Parathyroid adenoma (tissue), 2 donors: ENCODE data around the gene PACS2.

Experiments
- H2AFZ ChIP-seq: fragments of 300-600 bp; sonication (generic); one replicate; pipeline ENCODE4 v1.7.0; 2017; ENCODE audit warnings: antibody characterized with exemption, mild to moderate bottlenecking
- H3K27ac ChIP-seq: fragments of 300-600 bp; sonication (generic); one replicate; pipeline ENCODE4 v1.7.0; 2017
- H3K27me3 ChIP-seq: fragments of 300-600 bp; sonication (generic); one replicate; pipeline ENCODE4 v1.7.0; 2017; ENCODE audit warnings: low read length; ENCODE audit not compliant: control insufficient read depth, insufficient read depth
- H3K36me3 ChIP-seq: fragments of 300-600 bp; sonication (generic); one replicate; pipeline ENCODE4 v1.7.0; 2017; ENCODE audit warnings: low read length; ENCODE audit not compliant: control insufficient read depth, insufficient read depth
- H3K4me1 ChIP-seq: fragments of 300-600 bp; sonication (generic); one replicate; pipeline ENCODE4 v1.7.0; 2017; ENCODE audit warnings: control low read depth
- H3K4me2 ChIP-seq: fragments of 300-600 bp; sonication (generic); one replicate; pipeline ENCODE4 v1.7.0; 2017; ENCODE audit warnings: low read length
- H3K4me3 ChIP-seq: fragments of 300-600 bp; sonication (generic); one replicate; pipeline ENCODE4 v1.7.0; 2017; ENCODE audit warnings: low read depth, low read length
- H3K79me2 ChIP-seq: fragments of 300-600 bp; sonication (generic); one replicate; pipeline ENCODE4 v1.7.0; 2017; ENCODE audit warnings: control low read depth
- H3K9ac ChIP-seq: fragments of 300-600 bp; sonication (generic); one replicate; pipeline ENCODE4 v1.7.0; 2017; ENCODE audit warnings: mild to moderate bottlenecking
- H3K9me3 ChIP-seq: fragments of 300-600 bp; sonication (generic); one replicate; pipeline ENCODE4 v1.7.0; 2017; ENCODE audit warnings: low read length; ENCODE audit not compliant: control insufficient read depth
- TF ChIP-seq, protein P1 (sequence below): fragments of 300-600 bp; sonication (generic); IDR thresholded peaks from one replicate; pipeline ENCODE4 v1.7.0; 2017; ENCODE audit warnings: antibody characterized with exemption, mild to moderate bottlenecking
- donor health status: primary hyperparathyroidism.

Gene PACS2

DNA sequence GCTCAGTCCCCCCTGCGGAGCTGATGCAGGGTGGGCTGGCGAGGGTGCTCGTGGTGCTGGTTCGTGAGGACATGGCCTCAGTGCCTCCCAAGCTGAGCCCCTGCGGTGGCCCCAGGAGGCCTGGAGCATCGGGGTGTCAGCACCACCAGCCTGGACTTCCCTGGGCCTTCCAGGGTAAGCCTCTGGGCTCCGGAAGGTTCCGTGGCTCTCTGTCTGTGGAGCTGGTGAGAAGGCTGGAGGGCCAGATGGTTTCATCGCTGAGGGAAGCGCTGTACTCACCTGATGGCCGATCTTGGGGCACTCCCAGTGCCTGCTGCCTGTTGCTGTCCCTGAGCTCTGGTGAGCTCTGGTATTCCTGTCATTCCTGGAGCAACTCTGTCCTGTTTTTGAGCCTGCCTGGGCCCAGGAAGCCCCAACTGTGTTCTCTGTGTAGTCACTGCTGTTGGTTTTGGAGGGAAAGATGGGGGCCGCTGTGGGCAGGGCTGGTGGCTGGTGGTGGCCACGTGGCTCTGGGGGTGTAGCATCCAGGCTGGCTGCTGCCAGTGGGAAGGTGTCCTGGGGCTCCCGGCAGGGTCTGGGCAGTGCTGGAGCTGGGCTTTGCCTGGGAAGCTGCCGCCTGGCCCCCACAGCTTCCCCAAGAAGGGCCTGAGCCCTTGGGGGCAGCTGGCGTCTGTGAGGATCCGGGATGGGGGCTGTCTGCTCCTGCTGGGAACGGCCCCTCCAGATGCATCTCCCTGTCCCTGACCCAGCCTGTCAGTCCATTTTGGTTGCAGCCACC lies 123.4 kb downstream of the PACS2 start:
- Histone ChIP-seq H3K9ac (no peak overlapping the region), H3K36me3 (no peaks in the 10 kb centered on the region), H2AFZ (no peak overlapping the region), H3K27ac (no peak overlapping the region), H3K4me1 (no peaks in the 10 kb centered on the region), H3K79me2 (peaks cover 61% of the 10 kb centered on the region), H3K4me3 (no peak overlapping the region), H3K27me3 (no peaks in the 10 kb centered on the region), H3K4me2 (no peak overlapping the region), H3K9me3 (no peaks in the 10 kb centered on the region)
- TF ChIP-seq, protein P1, sequence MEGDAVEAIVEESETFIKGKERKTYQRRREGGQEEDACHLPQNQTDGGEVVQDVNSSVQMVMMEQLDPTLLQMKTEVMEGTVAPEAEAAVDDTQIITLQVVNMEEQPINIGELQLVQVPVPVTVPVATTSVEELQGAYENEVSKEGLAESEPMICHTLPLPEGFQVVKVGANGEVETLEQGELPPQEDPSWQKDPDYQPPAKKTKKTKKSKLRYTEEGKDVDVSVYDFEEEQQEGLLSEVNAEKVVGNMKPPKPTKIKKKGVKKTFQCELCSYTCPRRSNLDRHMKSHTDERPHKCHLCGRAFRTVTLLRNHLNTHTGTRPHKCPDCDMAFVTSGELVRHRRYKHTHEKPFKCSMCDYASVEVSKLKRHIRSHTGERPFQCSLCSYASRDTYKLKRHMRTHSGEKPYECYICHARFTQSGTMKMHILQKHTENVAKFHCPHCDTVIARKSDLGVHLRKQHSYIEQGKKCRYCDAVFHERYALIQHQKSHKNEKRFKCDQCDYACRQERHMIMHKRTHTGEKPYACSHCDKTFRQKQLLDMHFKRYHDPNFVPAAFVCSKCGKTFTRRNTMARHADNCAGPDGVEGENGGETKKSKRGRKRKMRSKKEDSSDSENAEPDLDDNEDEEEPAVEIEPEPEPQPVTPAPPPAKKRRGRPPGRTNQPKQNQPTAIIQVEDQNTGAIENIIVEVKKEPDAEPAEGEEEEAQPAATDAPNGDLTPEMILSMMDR = no peak

- Histone ChIP-seq H3K4me2 (no peak overlapping the region), H3K4me1 (no peaks in the 10 kb centered on the region), H3K79me2 (peaks cover 56% of the 10 kb centered on the region), H3K36me3 (no peaks in the 10 kb centered on the region), H2AFZ (no peak overlapping the region), H3K9me3 (no peaks in the 10 kb centered on the region), H3K9ac (no peak overlapping the region), H3K27ac (no peak overlapping the region), H3K27me3 (no peaks in the 10 kb centered on the region), H3K4me3 (no peak overlapping the region)
- TF ChIP-seq, protein P1 = no peak
Measured at GRCh38 chr14:105439179-105439578, 124.6 kb downstream of the PACS2 start.

DNA sequence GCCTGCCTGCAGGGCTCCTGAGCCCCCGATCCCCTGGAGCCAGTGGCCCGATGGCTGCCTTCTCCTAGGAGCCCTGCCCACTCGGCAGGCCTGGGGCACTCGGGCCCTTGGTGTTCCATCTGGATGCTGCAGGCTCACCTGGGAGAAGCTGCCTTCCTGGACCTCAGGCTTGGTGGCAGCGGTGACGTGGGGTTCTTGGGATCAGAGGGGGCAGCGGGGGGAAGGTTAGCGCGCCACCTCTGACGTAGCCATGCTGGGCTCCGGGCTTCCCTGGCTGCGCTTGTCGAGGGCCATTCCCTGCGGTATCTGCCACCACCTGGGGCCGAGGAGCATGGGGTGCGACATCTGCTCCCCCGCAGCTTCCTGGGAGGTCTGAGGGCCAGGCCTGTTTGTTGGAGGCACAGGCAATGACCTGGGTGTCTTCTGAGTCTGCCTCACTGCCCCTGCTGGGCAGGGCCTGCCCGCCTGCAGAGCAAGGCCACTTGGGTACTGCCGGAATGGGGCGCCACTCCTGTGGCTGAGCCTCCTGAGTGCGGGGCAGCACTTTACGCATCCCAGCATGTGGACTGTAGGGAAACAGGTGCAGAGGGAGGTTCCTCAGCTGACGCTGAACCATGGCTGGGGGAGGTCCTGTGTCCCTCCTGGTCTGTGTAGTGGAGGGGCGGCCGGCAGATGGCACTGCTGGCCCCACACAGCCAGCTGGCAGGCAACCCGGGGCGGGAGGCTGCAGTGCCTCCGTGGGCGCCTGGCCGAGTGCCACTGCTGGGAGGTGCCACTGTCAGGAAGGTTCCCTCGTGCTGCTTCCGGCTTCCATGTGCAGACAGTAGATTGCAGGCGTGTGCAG lies 125.4 kb downstream of the PACS2 start:
- Histone ChIP-seq H3K9me3 (no peaks in the 10 kb centered on the region), H3K36me3 (no peaks in the 10 kb centered on the region), H3K79me2 (peaks cover 52% of the 10 kb centered on the region), H3K4me1 (no peaks in the 10 kb centered on the region), H3K27ac (no peak overlapping the region), H2AFZ (no peak overlapping the region), H3K27me3 (no peaks in the 10 kb centered on the region), H3K4me3 (no peak overlapping the region), H3K4me2 (no peak overlapping the region), H3K9ac (no peak overlapping the region)
- TF ChIP-seq, protein P1 = no peak

GRCh38 chr14:105440554-105440900 lies 126.0 kb downstream of the PACS2 start:
- TF ChIP-seq, protein P1 = no peak
- Histone ChIP-seq H2AFZ (no peak overlapping the region), H3K9ac (no peak overlapping the region), H3K27ac (no peak overlapping the region), H3K4me2 (no peak overlapping the region), H3K4me1 (no peaks in the 10 kb centered on the region), H3K36me3 (no peaks in the 10 kb centered on the region), H3K4me3 (no peak overlapping the region), H3K9me3 (no peaks in the 10 kb centered on the region), H3K27me3 (no peaks in the 10 kb centered on the region), H3K79me2 (peaks cover 47% of the 10 kb centered on the region)
